HG03571 (cell line): ENCODE data around the gene TTC19.
A peak's percentile ranks its signal among the peaks of the same experiment; 100 is the strongest.
"Not testable (repeated sequence)": the region's sequence is repeated elsewhere in the genome, so short reads cannot be mapped to it uniquely, and the experiment has no call there.

Experiments
- ATAC-seq: cut with Tn5 transposase; IDR thresholded peaks from one replicate; pipeline ENCODE4 v1.9.1; 2021; ENCODE audit not compliant: unreplicated experiment

The TTC19 gene

GRCh38 chr17:15972497-15972951, 27.1 kb upstream of the TTC19 start:
- ATAC-seq, result no peak

DNA sequence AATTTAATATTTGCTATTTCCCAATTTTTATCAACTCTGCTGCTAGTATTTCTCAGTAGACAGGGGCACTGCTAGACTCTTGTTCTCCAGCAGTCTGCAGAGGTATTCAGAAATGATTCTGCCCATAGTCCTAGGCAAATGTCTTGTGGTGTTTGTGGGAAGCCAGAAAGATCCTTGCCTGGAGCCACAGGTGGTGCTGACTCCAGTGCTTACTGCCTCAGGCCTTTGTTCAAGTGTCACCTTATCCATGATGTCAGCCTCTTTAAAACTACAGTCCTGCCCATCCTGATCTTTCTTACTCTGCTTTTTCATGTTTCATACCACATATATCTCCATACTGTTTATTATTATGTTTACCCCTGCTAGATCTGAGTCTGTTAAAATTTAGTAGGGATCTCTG, 26.6 kb upstream of the TTC19 start:
- no peak for ATAC-seq

GRCh38 chr17:15973834-15974233, 25.8 kb upstream of the TTC19 start:
- no peak for ATAC-seq

- ATAC-seq, result no peak
Observed at GRCh38 chr17:15977894-15978293, 21.7 kb upstream of the TTC19 start.

DNA sequence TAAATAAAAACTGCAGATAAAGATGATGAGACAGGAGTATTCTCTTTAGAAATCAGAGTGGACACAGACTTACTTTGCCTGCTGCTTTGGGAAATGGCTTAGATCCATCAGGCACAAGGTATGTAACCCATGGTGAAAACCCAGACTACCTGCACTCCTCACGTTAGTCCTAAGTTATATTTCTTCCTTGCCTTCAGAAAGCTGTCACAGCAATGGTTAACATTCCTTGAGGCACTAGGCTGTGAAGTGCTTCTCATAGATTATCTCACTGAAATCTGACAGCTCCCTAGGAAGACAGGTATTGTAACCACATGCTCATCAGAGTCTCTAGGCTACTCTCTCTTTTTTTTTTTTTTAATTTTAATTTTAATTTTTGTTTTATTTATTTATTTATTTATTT, 21.0 kb upstream of the TTC19 start:
- ATAC-seq, result no peak

DNA sequence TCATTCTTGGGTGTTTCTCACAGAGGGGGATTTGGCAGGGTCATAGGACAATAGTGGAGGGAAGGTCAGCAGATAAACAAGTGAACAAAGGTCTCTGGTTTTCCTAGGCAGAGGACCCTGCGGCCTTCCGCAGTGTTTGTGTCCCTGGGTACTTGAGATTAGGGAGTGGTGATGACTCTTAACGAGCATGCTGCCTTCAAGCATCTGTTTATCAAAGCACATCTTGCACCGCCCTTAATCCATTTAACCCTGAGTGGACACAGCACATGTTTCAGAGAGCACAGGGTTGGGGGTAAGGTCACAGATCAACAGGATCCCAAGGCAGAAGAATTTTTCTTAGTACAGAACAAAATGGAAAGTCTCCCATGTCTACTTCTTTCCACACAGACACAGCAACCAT, 20.6 kb upstream of the TTC19 start:
- not testable (repeated sequence) for ATAC-seq

- ATAC-seq, result peak; percentile 85
Observed at GRCh38 chr17:15981208-15981607, 18.4 kb upstream of the TTC19 start.

DNA sequence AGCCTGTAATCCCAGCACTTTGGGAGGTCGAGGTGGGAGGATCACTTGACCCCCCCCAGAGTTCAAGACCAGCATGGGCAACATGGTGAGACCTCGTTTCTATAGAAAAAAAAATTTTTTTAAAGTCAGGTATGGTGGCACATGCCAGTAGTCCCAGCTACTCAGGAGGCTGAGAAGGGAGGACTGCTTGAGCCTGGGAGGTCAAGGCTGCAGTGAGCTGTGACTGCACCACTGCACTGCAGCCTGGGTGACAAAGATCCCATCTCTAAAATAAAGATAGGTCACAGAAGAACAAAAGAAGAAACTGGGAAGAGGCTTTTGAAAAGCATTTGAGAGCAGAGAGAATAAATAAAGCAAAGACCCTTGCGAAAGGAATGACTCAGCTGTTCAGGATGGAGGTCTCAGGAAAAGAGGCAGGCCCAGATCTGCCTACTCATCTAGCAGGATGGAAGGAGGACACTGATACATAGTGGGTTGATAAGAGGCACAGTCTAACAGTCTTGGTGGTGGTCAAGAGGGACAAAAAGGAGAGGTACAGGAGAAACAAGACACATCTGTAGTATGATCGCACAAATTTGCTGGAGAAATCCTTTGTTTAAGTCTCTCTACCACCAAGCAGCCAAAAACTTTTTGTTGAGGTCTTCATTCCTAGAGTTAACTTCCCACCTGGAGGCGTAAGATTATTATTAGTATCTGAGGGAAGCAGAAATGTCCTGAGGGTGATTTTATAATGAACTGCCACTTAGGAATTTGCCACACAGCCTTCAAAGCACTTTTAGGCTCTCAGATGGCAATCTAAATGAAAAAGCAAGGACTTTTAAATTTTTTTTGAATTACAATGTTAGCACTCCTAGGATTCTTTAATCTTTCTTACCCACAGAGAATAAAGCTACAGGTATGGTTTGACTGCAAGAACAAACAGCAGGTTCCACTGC, 17.7 kb upstream of the TTC19 start:
- no peak for ATAC-seq

DNA sequence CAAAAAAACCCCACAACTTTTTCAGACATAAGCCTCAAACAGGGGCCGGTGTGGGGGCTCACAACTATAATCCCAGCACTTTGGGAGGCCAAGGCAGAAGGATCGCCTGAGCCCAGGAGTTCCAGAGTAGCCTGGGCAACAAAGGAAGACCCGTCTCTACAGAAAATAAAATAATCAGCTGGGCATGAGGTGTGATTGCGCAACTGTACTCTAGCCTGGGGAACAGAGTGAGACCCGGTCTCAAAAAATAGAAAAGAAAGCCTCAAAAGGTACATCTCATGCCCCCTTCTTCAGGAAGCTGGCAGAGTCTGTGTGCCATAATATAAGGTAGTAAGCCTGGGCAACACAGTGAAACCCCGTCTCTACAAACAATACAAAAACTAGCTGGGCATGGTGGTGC, 3.3 kb upstream of the TTC19 start:
- no peak for ATAC-seq

- ATAC-seq, result no peak
Observed at GRCh38 chr17:15998031-15998562, 1.5 kb upstream of the TTC19 start.

GRCh38 chr17:15999974-16000827, 577 bp downstream of the TTC19 start:
- ATAC-seq, result peak; percentile 21

DNA sequence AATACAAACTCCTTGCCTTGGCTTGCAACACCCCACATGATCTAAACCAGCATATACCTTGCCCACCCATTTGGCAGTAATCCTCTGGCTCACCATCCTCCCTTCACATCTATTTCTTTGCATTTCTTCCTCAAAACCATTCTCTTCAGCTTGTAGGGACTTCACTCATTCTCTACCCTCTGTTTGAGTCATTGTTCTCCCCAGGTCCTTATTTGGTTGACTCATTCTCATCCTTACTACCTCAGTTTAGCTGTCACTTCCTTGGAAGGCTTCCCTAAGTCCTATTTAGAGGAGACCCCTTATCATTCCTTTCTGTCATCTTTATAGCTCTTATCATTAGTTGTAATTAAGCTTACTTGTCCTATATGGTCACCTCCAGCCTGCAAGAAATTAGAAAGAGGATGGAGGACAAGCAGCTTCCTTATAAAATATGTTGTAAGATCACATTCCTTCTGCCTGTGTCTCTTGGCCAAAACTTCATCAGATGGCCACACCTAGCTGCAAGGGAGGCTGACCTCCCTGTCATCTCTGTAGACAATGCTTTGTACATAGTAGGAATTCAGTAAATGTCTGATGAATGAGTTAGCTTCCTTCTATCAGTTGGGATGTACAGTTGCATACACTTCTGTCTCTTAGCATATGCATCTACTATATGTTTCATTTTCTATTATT, 1.7 kb downstream of the TTC19 start:
- no peak for ATAC-seq

DNA sequence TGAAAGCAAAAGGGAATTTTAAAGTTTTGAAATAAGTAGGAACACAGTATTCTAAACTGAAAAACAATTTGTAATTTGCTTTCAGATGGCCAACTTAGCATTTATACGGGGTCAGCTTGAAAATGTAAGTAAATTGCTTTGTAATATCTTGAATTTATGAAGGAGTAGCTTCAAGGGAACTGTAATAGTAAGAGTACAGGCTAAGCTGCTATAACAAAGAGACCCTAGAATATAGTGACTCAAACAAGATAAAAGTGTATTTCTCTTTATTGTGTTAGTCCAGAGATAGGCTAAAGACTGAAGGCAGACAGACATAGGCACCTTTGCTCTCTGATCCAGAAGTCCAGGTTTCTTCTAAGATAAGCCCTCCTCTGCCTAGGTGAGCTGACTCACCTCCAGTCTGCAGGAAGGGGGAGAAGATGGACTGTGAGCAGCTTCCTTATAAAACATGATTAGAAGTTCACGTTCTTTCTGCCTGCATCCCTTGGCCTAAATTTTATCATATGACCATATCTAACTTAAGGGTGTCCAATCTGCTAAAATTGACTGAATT, 3.2 kb downstream of the TTC19 start:
- no peak for ATAC-seq

GRCh38 chr17:16003841-16004240, 4.2 kb downstream of the TTC19 start:
- no peak for ATAC-seq

DNA sequence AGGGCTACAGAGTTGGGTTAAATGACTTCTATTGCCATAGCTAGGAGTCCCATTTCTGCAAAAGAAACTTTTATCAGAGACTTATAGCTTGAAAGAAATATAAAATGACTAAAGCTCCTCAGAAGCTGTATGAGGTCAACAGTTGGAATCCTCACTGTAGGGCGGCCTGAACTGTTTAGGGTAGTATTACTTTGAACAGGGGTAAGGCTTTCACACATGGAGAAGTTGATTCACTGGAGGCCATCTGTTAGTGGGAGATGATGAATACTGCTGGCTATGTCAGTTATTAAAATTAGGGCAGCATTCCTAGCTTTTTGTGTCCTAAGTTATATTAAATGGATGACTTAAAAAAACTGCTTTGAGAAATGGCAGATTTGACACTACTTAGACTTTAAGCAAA, 6.0 kb downstream of the TTC19 start:
- no peak for ATAC-seq

DNA sequence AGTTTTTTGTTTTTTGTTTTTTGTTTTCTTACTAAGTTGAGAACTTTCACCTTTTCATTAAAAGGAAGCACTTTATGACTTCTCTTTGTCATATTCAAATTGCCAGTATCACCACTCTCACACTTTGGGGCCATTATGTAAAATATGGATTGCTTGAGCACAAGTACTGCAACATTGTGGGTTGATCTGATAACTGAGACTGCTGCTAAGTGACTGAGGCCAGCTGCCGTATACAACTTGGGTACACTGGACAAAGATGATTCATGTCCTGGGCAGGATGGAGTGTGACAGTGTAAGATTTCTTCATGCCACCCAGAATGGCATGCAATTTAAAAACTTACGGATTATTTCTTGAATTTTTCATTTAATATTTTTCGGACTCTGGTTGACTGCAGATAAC, 7.8 kb downstream of the TTC19 start:
- ATAC-seq, result no peak

- no peak for ATAC-seq
Observed at GRCh38 chr17:16013943-16014407, 14.4 kb downstream of the TTC19 start.

DNA sequence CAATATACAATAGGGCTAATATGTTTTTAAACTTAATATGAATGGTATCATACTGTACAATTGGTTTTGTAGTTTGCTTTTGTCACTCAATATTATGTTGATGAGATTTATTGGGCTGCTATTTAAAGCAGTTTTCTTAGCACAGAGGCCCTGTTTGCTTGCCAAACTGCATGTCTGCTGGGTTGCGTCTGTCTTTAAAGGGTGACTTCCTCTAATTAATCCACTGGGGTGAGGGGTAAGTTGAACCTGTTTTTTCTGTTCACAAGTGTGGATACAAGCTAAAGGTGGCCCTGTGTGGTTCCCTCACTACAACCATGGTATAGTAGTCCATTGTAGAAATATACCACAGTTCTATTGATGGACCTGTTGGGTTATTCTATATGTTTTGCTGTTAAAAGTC, 19.7 kb downstream of the TTC19 start:
- no peak for ATAC-seq

DNA sequence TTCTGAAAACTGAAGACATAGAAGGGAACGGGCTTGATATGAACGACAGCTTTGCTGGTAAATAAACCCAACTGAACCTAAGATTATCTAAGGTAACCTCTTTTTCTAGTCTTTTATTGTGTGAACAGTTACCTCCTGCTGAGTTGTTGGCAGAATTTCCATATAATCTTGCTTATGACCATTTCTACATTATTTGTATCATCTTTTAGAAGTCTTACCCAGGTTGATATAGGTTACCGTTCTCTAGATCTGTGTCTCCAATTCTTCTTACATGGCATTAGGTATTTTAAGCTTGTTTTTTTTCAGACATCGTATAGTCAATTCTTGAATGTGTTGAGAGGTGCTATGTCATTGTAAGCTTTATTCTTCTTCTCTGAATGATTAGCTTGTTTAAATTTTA, 24.3 kb downstream of the TTC19 start:
- ATAC-seq, result no peak

DNA sequence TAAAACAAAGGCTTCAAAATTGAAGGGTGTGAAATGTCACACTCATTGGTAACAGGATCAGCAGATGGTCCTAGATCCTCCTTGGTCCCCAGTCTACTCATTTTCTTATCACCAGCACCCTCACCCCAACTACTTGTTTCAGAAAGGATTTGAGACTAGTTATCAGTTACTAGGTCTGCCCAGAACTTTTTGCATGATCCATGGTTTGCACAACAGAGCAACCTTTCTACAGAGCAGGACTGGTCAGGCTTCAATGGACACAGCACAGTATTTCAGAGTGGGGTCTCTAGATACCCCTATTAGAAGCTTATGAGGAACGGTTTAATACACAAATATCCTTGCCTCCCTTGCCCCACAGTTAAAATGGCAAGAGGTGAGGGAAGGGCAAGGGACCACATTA, 25.6 kb downstream of the TTC19 start:
- ATAC-seq, result no peak

DNA sequence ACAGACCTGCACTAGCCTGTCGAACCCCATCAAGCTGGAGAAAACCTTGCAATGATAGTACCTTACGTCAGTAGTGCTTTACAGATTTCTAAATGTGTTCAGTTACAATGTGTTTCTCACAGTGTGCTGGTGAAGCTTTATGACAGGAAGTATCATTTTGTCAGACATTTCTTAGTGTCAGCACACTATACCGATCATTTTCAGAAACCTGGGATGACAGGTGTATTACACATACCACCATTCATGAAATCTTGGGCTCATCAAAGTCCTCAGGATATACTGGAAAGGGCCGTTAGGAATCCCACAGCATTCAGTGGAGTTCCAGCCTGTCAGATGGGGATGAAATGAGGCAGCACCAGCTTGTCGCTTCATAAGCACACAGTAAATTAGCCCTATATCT, 27.3 kb downstream of the TTC19 start:
- ATAC-seq, result no peak
